NT2/D1 (cell line): Measurements from ENCODE around the gene EPB41L1.

Experiments used
- SUZ12 ChIP-seq: IDR thresholded peaks from 2 replicates; pipeline ENCODE4 v1.6.1; 2011; ENCODE audit not compliant: insufficient read length, insufficient read depth; ENCODE audit errors: extremely low read depth
- YY1 ChIP-seq: IDR thresholded peaks from 2 replicates; pipeline ENCODE4 v1.6.1; 2011; ENCODE audit not compliant: insufficient read length, insufficient read depth

DNA sequence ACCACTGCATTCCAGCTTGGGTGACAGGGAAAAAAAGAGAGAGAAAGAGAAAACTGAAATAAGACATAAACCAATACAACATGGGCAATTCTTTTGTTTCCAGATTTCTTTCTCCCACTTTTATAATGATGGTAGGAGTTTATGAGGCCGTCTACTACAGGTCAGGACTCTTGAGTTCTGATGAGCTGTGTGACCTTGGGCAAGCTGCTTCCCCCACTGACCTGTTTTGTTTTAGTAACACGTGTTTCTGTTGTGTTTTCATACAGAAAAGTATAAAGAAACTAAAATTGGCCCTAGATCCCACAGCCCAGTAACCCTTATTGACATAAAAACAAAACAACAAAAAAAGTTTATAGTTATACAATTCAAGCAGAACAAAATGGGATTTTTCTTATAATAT, 58.8 kb downstream of the EPB41L1 start:
- TF ChIP-seq YY1 (no peak), SUZ12 (no peak)
